GM18499 (cell line): ENCODE measurements around the gene XRN1.
"Not testable (repeated sequence)": the region's sequence is repeated elsewhere in the genome, so short reads cannot be mapped to it uniquely, and the experiment has no call there.

Source experiments
- ATAC-seq: cut with Tn5 transposase; IDR thresholded peaks from one replicate; pipeline ENCODE4 v1.9.1; 2021; ENCODE audit warnings: moderate number of reproducible peaks; ENCODE audit not compliant: insufficient read depth, unreplicated experiment

The XRN1 gene

GRCh38 chr3:142348460-142348859 lies 99.4 kb downstream of the XRN1 start:
- ATAC-seq, result no peak

- ATAC-seq, result no peak
Observed at GRCh38 chr3:142337994-142338393, 109.8 kb downstream of the XRN1 start.

GRCh38 chr3:142332390-142332789 lies 115.4 kb downstream of the XRN1 start:
- no peak for ATAC-seq

GRCh38 chr3:142324275-142324953 lies 123.4 kb downstream of the XRN1 start:
- ATAC-seq, result not testable (repeated sequence)

GRCh38 chr3:142319912-142320311 lies 127.9 kb downstream of the XRN1 start:
- ATAC-seq, result no peak

GRCh38 chr3:142319094-142319493 lies 128.7 kb downstream of the XRN1 start:
- no peak for ATAC-seq

GRCh38 chr3:142318331-142318730 lies 129.5 kb downstream of the XRN1 start:
- ATAC-seq, result no peak

- not testable (repeated sequence) for ATAC-seq
Observed at GRCh38 chr3:142315978-142316388, 131.9 kb downstream of the XRN1 start.

- no peak for ATAC-seq
Observed at GRCh38 chr3:142315083-142315482, 132.8 kb downstream of the XRN1 start.

GRCh38 chr3:142310439-142310838 lies 137.4 kb downstream of the XRN1 start:
- no peak for ATAC-seq

- not testable (repeated sequence) for ATAC-seq
Observed at GRCh38 chr3:142302847-142303246, 145.0 kb downstream of the XRN1 start.

- no peak for ATAC-seq
Observed at GRCh38 chr3:142298626-142299025, 149.2 kb downstream of the XRN1 start.

GRCh38 chr3:142296507-142296906 lies 151.3 kb downstream of the XRN1 start:
- ATAC-seq, result no peak

GRCh38 chr3:142287866-142288638 lies 159.8 kb downstream of the XRN1 start:
- ATAC-seq, result no peak

GRCh38 chr3:142285083-142285517 lies 162.7 kb downstream of the XRN1 start:
- no peak for ATAC-seq

- no peak for ATAC-seq
Observed at GRCh38 chr3:142282503-142282902, 165.3 kb downstream of the XRN1 start.

GRCh38 chr3:142281474-142281873 lies 166.4 kb downstream of the XRN1 start:
- ATAC-seq, result no peak

- no peak for ATAC-seq
Observed at GRCh38 chr3:142279965-142280590, 167.8 kb downstream of the XRN1 start.

GRCh38 chr3:142278451-142278850 lies 169.4 kb downstream of the XRN1 start:
- no peak for ATAC-seq

GRCh38 chr3:142276781-142277180 lies 171.1 kb downstream of the XRN1 start:
- ATAC-seq, result no peak

GRCh38 chr3:142275856-142276255 lies 172.0 kb downstream of the XRN1 start:
- no peak for ATAC-seq
